Activated gamma-delta T cell treated with anti-CD3 and anti-CD28 coated beads, Interleukin-2, amount 50 U/mL, for 16 hours (primary cell): ENCODE measurements around the gene PRKAR2B.
"Not testable (repeated sequence)": the region's sequence is repeated elsewhere in the genome, so short reads cannot be mapped to it uniquely, and the experiment has no call there.

Source experiments
- DNase-seq: peaks from one replicate; pipeline ENCODE4 v3.0.0-alpha.2; 2020; ENCODE audit warnings: low read depth

PRKAR2B gene

DNA sequence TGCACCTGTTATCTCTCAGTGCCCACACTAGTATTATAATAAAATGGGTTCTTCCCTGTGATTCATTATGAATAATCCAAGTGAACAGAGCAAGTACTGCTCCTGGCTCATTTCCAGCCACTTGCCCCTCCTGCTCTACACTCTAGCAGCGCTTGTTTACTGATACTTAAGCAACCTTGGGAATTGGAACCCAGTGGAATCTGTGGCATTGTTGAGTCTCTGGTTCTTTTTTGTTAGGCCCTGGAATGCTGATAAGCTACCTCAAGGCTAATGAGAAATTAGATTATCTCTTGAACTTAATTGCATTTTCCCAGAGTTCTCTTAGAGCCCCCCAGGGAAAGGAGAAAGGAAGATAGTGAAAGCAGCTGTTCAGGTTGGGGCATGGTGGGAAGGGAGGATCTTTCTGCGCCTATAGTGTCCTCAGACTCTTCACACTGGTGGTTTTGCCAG is 34.0 kb downstream of the PRKAR2B start:
- DNase-seq = no peak

DNA sequence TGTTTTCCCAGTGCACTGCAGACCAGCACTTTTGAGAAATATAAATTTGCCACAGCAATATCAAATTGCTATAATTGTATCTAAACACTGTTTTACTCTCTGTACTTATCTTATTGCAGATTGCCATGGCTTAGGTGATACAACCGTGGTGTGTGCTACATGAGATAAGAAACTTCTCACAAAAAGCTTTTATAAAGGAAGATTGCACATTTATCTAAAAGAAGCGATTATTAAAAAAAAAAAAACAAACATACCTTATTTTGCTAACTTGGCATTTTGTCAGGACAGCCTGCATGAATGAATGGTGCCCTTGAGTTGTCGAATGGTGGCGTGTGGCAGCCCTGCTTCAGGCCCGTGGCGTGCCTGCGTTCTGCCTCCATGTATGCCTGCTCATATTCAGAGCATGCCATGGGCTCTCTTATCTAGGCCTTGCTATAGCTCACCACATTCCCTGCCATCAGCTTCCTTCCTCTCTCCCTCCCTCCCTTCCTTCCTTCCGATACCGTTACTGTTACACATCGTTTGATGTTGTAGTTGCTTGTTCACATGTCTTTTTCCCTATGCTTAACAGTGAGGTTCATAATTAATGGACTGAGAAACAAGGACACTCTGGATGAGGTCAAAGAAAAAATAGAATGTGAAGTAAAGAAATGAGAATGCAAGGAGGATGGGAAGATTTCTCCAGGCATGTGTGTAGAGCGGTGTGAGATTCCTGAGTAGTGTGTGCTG is 34.9 kb downstream of the PRKAR2B start:
- no peak for DNase-seq

DNA sequence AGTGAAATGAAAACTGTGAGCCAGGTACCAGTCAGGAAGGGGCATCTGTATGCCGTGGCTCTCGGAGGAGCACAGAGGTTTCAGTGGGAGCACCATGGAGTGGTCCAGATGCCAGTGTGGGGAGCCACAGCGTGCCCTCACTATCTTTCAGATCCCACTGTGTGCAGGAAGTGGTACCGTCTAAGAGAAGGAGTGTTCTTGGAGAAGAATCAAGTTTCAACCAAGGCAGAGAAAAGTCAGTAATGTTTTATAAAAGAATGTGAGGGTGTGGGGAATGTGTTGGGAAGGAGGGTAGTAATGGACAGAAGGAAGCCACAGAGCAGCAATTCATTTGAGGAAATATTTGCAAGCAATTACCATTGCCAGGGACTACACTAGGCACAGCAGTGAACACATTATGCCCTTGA is 35.6 kb downstream of the PRKAR2B start:
- no peak for DNase-seq

DNA sequence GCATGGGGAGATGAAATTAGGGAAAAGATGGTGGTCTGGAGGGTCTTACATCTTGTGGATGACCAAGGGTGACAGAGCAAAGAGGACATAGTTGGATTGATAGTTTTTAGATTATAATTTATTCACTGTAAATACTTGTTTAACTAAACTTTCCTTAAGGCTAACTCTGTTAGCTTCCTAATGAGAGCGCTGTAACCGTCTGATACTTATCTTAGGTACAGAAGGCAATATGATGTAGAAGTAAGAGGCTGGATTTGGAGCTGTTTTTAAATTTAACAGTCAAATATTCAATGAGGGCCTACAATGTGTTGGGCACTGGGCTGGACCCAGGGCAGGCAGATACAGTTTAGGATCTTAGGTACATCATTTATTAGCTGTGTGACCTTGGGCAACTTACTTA is 36.0 kb downstream of the PRKAR2B start:
- DNase-seq = no peak

DNA sequence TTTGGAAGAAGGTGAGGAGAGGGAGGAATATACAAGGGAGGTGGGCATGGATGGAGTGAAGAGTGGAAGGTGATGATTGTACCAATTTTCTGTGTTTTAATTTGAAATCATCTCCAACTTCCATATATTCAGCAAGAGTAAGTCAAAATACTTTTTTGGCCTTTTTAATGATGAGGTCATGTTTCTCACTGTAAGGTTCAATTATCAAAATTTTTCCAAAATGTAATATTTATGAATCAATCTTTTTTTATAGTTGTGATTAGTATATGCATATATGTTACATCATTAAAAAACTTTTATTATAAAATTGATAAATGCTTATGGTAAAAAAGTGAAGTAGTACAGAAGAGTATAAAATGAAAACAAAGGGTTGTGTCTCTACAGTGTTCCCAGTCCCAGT is 40.7 kb downstream of the PRKAR2B start:
- no peak for DNase-seq

DNA sequence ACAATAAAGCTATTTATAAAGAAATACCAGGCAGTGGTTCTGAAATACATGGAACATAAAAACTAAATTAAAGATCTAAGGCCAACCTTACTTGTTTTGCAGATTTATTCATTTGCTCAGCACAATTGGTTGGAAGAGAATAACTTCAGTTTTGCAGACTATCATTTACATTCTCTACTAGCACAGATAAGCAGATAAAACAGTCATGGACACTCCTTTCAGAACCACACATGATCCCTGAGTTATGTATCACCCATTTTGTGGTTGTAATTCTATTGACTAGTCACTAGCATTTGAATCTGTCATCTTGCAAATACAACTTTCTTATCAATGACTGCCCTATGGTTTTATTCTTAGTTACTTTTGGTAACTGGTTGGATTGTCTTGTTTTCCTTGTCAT is 45.1 kb downstream of the PRKAR2B start:
- no peak for DNase-seq

DNA sequence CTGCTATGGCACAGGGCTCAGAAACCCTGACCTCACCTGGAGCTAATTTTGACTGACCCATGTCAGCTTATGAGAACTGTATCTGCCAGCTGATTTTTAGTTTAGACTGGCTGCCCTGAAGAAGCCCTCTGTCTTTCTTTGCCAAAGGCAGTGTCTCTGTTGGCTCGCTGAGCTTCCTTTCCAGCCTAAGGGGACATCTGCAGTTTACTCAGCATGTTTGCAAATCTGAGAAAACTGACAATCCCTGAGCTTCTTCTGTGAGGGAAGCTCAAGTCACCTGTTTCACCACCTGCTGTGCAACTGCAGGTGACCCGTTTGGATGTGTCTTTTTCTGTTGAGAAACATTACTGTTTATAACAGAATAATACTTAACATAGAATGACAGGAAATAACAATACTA is 46.0 kb downstream of the PRKAR2B start:
- DNase-seq = no peak

DNA sequence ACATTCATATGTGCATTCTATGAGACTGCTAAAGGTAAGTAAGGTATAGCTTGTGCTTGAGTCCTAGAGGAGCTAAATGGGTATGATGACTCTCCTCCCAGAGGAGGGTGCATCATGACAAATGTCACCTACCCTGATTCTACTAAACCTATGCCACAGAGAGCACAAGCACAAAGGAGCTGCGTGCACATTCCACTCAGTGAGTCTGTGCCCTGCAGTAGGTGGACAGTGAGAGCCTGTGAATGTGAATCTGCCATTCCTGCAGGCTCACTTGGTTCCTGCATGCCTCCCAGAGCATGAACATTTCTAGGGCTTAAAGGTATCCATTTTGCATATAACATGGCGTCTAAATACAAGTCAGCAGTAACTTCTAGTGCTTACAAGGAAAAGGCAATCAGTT is 46.8 kb downstream of the PRKAR2B start:
- DNase-seq = no peak

DNA sequence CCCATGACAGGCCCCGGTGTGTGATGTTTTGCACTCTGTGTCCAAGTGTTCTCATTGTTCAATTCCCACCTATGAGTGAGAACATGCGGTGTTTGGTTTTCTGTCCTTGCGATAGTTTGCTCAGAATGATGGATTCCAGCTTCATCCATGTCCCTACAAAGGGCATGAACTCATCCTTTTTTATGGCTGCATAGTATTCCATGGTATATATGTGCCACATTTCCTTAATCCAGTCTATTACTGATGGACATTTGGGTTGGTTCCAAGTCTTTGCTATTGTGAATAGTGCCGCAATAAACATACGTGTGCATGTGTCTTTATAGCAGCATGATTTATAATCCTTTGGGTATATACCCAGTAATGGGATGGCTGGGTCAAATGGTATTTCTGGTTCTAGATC is 49.2 kb downstream of the PRKAR2B start:
- not testable (repeated sequence) for DNase-seq

DNA sequence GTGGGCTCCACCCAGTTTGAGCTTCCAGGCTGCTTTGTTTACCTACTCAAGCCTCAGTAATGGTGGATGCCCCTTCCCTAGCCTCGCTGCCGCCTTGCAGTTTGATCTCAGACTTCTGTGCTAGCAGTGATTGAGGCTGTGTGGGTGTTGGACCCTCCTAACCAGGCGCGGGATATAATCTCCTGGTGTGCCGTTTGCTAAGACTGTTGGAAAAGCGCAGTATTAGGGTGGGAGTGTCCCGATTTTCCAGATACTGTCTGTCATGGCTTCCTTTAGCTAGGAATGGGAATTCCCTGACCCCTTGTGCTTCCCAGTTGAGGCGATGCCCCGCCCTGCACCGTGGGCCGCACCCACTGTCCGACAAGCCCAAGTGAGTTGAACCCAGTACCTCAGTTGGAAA is 54.6 kb downstream of the PRKAR2B start:
- not testable (repeated sequence) for DNase-seq

DNA sequence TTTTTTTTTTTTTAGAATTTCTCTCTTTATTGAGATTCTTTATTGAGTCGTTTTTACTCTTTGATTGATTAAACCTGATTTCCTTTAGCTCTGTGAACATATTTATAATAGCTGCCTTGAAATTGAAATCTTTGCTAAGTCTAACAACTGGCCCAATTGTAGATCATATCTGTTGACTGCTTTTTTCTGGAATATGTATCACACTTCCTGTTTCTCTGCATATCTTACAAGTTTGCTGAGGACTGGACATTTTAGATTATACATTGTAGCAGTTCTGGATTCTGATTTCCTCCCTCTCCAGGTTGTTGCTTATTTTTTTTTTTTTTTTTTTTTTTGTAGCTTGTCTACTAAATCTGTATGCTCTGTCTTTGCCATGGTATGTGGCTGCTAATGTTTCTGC is 56.3 kb downstream of the PRKAR2B start:
- DNase-seq = no peak

DNA sequence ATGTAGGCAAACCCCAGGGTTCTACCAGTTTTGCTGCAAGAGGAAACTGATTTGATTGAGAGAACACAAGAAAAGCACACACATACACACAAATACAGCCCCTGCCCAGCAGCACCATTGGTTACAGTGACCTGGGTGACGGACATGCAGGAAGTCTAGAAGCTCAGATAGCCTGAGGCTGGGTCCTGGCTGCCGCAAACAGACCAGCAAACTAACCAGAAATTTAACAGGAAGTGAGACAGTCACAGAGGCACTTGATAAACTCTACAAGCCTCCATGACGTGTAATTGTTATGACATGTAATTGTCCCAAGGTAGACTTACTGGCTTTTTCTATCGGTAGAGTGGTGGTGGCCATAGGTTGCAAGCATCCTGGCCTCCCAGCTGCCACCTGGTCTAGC is 58.9 kb downstream of the PRKAR2B start:
- no peak for DNase-seq

DNA sequence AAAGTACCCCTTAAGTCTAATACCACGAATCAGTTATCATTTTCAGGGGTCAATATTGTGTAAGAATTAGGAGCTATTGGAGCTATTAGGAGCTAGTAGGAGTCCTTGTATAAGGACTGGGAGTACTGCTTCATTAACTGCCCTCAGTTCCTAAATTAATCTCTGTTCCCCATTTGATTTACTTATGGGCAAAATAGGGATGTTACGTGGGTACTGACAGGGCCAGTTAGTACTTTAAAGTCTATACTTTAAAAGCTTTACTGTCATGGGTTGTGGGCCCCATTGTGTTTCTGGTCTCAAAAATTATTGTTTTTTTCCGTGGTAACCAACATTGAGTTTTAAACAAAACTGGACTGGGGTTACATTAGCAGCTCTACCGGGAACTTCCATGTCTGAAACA is 60.3 kb downstream of the PRKAR2B start:
- no peak for DNase-seq

DNA sequence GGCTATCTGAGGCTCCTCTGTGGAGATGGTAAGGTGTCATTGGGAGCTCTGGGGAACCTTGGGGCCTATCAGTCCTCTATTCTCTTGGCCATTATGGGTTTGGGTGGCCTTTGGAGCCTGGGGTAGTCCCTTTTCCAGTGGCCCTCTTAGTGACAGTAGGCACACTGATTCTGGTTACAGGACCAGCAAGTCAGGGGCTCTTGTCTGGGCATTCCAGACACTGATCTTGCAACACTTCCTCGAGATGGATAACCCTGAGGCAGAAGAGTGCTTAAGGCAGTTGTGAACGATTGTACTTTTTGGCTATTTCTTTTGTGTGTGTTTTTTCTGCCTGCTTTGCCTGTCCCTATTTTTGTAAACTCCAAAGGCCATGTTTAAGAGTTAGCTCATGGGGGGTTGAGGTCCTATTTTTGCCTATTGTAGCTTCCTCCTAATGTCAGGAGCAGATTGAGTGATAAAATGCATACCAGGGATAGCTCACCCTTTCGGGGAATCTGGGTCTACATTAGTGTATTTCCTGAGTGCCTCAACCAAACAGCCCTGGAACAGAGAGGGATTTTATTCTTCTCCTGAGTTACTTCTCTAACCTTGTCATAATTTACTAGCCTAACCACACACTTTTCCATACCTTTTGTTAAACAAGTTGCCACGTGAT is 61.2 kb downstream of the PRKAR2B start:
- DNase-seq = no peak

DNA sequence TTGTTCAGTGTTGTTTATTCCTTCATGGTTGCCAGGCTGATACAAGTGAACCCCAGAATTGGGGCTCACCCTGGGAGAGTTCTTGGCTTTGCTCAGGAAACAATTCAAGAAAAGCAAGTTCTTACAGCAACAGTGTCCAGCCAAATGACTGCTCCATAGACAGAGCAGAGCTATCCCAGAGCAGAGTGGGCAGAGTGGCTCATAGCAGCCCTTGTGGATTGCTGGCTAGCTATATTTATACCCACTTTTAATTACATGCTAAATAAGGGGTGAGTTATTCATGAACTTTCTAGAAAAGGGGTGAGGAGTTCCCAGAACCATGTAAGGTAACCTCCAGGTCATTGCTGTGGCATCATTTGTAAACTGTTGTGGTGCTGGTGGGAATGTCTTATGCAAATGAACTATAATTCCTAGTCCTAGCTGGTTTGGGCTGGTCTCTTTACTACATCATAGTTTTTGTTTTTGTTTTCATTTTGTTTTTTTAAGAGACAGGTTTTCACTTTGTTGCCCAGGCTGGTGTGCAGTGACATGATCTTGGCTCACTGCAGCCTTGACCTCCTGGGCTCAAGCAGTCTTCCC is 64.4 kb downstream of the PRKAR2B start:
- no peak for DNase-seq

DNA sequence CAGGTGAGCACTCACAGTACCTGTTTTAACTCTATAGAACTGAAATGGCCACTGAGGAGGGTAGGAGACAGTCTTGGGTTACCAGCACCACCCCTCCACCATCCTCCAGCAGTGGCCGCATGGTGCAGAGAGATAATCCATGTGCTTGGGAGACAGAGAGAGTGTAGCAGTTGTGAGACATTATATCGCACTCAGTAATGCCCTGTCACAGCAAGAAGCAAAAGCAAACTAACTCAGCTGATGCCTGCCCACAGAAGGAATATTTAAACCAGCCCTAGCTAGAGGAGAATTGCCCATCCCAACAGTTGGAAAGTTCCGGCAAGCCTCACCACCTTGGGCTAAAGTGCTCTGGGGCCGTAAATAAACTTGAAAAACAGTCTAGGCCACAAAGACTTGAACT is 65.5 kb downstream of the PRKAR2B start:
- DNase-seq = no peak

DNA sequence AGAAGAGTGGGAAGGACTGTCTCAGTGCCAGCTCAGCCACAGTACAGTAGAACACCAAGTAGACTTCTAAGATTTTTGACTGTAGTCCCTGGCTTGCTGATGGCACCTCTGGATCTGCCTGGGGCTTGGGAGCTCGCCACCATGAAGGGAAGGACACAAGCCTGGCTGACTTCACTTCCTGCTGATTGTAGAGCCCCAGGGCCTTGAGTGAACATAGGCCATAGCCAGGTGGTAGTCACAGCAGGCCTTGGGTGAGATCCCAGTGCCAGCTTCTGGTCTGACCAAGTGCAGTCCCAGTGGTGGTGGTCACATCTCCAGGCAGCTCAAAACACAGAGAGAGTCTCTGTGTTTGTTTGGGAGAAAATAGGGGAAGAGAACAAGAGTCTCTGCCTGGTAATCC is 66.7 kb downstream of the PRKAR2B start:
- DNase-seq = no peak

DNA sequence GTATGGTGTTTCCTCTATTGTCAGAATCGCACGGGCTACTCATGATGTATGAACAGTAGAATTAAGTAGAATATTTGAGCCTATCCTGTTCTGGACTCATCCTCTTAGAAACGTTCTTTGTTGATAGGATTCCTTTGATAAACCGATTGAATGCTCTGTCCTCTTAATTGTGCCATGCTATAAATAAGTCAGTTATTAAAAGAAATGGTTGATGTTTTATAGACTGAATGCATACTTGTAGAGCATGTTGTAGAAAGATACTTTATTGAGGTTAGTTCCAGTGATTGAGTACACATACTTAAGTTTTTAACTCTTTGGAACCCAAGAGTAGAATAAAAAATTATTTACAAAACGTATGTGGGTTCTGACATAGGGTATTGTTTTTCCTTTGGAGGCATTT is 69.4 kb downstream of the PRKAR2B start:
- no peak for DNase-seq

DNA sequence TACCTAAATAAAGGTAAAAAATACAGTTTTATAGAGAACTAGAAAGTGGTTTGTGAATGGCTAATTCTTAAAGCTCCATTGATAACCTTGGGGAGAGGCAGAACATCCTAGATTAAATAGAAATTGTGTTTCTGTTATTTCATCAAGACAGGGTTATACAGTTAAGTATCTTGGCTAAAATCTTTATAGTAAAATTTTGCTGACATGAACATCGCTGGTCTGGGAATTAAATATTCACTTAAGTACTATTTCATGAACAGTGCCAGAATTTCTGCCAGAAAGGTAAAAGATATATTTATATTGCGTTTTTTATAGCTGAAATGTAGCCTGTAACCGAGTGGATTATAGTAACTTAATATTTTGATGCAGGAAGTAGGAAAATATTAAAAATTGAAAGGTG is 70.6 kb downstream of the PRKAR2B start:
- no peak for DNase-seq

DNA sequence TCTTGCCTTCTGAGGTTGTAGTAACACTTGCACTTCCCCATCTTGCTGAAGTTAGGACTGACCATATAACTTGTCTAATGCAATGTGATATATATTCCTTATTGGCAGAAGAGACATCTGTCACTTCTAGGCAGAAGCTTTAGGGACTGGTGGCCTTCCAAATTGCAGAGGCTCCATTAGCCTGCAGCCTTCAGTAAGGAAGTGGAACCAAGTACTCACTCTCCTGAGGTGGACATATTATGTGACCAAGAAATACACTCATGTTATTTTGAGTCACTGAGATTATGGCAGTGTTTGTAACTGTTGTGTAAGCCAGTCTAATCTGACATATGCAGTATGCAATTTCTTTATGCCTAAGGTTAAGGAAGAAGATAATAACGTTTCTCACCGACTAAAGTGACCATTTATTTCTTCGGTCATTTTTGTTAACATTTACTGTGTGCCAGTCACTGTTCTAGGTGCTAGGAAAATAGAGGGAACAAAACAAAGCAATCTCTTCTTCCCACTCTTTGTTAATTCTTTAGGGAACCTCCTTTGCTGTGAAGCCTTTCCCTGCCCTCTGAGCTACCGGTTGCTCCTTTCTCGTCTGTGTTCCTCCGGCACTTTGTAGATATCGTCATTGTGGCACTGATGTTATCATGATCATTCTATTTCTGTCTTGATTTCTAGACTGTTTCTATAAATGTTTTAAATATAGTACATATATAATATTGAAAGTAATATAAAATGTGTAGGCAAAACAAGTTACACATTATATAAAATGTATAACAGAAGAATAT is 71.4 kb downstream of the PRKAR2B start:
- no peak for DNase-seq

DNA sequence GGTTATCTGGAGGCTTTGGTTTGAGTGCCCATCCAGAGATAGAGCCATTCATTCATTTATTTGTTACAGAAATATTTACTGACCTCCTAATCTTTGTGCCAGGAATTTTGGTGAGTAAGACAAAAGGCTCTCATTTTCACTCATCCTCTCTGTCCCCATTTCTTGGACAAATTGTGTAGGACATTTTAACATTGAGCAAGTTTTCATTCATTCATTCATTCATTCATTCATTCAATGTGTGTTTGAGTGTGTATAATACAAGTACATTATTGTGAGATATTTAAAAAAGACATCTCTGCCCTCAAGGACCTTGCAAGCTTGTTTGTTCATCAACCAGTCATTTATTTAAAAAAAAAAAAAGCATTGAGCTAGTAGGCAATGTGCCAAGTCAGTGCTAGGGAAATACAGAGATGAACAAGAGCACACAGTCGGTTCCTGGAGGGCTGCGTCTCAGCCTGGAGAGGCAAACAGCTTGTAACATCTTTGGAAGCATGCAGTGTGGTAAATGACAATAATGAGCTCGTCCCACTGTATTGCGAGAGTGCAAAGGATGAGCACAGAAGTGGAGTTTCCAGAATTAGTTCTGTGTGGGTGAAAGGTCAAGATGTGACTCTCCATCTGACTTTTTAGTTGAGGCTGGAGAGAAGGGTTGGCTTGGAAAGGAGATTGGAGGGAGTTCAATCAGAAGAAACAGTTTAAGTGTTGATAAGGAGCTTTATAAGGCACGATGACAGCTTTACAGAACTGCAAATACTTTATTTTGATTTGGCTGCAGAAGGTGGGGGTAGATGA is 73.8 kb downstream of the PRKAR2B start:
- DNase-seq = no peak
